GM06990 (cell line): ENCODE measurements around the gene ANKRD26.

Source experiments
- DNase-seq: peaks from one replicate; pipeline ENCODE4 v3.0.0-alpha.2; 2011; ENCODE audit not compliant: insufficient read length; ENCODE audit errors: extremely low read depth
- H3K27me3 ChIP-seq: replicated peaks from 2 replicates; pipeline ENCODE4 v1.6.0; 2011; ENCODE audit warnings: low read length; ENCODE audit not compliant: control insufficient read depth, insufficient read depth
- H3K36me3 ChIP-seq: 2 replicates; pipeline ENCODE4 v1.5.1; 2011; ENCODE audit warnings: low read length; ENCODE audit not compliant: control insufficient read depth, insufficient read depth
- H3K4me3 ChIP-seq: replicated peaks from 2 replicates; pipeline ENCODE4 v1.5.1; 2011; ENCODE audit warnings: low read depth, mild to moderate bottlenecking, control low read depth, low read length
- TF ChIP-seq, protein P1 (sequence below): IDR thresholded peaks from 2 replicates; pipeline ENCODE4 v1.5.1; 2011; ENCODE audit warnings: low read length, control low read depth, mild to moderate bottlenecking, inconsistent platforms; ENCODE audit not compliant: insufficient read depth, poor library complexity, severe bottlenecking

The ANKRD26 gene

DNA sequence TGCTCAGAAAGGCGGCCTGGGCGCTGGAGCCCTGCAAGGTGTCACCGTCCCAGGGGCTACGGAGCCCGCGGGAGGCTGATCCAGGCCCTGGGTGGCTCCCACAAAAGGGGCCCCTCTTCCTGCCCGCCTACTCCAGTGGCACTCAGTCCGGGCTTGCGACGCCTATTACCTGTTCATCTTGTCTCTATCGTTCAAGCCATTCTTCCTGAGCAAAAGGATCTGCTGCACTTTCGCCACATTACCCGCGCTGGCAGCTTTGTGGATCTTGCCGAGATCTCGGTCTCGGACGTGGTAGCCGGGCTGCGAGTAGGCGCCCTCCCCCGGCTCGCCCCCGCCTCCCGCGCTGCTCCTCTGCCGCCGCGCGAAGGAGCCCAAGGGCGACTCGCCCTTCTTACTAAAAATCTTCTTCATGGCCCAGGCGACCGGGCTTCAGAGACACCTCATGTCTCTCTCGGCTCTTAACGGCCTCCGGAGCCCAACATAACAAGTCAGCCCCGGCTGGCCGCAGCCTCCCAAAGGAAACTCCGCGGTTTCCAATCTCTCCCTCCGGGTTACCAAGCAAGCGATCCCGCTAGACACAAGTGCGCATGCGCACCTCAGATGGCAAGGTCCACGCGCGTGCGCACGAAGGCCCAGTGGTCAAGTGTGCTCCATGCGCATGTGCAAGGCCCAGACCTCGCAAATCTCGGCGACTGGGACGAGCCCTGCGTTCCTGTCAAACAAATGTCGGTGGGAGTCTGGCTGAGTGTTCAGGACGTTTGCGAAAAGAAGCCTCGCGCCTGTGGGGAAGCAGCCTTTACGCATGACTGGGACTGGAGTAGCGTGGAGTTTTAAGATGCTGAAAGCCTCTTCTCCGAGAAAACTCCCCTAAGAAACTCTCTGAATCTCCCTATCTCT lies at the start of gene ANKRD26:
ANKRD26 (minus strand) TSS at position 579 of the 897 bp plus-strand sequence; CDS start at position 411, 168 bp downstream.
- peak; percentile 95 for DNase-seq
- TF ChIP-seq, protein P1, sequence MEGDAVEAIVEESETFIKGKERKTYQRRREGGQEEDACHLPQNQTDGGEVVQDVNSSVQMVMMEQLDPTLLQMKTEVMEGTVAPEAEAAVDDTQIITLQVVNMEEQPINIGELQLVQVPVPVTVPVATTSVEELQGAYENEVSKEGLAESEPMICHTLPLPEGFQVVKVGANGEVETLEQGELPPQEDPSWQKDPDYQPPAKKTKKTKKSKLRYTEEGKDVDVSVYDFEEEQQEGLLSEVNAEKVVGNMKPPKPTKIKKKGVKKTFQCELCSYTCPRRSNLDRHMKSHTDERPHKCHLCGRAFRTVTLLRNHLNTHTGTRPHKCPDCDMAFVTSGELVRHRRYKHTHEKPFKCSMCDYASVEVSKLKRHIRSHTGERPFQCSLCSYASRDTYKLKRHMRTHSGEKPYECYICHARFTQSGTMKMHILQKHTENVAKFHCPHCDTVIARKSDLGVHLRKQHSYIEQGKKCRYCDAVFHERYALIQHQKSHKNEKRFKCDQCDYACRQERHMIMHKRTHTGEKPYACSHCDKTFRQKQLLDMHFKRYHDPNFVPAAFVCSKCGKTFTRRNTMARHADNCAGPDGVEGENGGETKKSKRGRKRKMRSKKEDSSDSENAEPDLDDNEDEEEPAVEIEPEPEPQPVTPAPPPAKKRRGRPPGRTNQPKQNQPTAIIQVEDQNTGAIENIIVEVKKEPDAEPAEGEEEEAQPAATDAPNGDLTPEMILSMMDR: peak; percentile 21
- peak within 1 kb of the TSS; percentile 86 for H3K4me3 ChIP-seq
- no peaks in the 10 kb centered on the region for H3K27me3 ChIP-seq
- H3K36me3 ChIP-seq: no peaks in the 10 kb centered on the region; the same call in 1 of the 2 replicates

DNA sequence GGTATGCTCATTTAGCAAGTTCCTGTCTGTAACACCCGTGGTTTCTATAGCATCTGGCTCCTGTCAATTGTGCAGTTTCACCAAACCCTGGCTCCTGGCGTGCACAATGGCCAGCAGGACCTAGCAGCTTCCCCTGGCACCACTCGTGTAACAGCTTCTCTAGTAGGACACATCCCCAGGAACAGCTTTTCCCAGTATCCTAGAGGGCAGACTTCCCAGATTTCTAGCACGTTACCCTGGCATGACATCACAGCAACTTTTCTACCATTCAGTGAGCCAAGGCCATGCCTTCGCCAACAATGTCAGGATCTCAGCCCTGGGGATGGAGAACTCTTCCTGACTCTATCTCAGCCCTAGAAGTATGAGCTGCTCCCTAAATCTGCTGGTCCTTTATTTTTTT lies 47.4 kb upstream of the ANKRD26 start:
- no peak overlapping the region for H3K4me3 ChIP-seq
- no peak for DNase-seq
- TF ChIP-seq, protein P1: no peak
- no peaks in the 10 kb centered on the region for H3K27me3 ChIP-seq
- peaks cover 7% of the 10 kb centered on the region for H3K36me3 ChIP-seq

DNA sequence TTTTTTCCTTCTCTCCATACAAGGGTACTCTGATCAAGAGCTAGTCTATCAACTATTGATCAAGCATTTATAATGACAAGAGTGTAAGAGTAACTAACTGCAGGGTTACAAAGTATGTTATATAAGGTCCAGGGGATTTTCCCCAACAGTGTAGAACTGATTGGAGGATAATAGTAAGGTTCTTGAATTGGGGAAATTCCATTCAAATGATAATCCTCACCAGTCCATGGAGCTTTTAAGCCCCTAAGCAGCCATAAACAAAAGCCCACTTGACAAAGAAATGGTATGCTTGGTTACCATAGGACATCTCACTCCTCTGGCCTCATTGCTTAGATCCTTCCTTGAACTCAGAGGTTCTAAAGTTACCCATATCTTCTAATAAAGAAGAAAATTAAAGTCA lies 45.6 kb upstream of the ANKRD26 start:
- Histone ChIP-seq H3K27me3 (no peaks in the 10 kb centered on the region), H3K36me3 (peaks cover 7% of the 10 kb centered on the region), H3K4me3 (no peak overlapping the region)
- TF ChIP-seq, protein P1: no peak
- DNase-seq: no peak

DNA sequence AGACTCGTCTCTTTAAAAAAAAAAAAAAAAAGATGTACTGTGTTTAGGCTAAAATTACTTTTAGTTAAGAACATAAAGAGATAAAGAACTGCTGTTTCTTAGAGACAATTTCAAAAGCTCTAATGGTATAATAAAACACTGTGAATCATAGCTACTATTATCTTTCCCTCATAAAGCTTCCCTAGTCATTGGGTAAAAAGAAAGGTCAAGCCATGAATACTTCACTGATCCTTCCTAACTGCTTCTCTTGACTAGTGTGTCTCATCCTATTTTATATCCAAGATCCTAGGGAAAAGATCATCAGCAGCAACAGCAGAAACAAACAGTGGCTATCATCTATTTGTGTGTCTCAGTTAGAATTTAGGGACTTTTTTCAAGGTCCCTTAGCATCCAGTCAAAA lies 43.4 kb upstream of the ANKRD26 start:
- TF ChIP-seq, protein P1: no peak
- H3K36me3 ChIP-seq: peaks cover 7% of the 10 kb centered on the region
- no peak for DNase-seq
- H3K4me3 ChIP-seq: no peak overlapping the region
- no peaks in the 10 kb centered on the region for H3K27me3 ChIP-seq

DNA sequence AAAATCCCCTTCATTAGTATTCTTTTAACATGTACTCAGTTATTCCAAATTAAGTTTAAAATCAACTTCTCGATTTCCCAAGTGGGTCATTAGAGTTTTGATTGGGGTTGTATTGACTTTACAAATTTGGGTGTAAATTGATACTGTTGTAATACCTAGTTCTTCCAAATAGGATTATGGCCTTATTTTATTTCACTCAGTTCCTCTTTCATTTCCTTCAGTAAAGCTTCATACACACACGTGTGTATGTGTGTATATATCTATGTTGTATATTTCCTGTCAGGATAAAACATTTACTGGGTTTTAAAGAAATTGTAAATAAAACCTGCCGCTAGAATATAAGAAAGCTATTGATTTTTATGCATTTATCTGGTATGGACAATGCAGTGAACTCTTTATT lies 38.0 kb upstream of the ANKRD26 start:
- peaks cover 2% of the 10 kb centered on the region for H3K36me3 ChIP-seq
- H3K4me3 ChIP-seq: no peak overlapping the region
- DNase-seq: no peak
- no peaks in the 10 kb centered on the region for H3K27me3 ChIP-seq
- TF ChIP-seq, protein P1: no peak
